Vagina (tissue), 2 donors: ENCODE data around the gene MPPED2. TPM values are rescaled to one million over a fixed set of nuclear protein-coding genes. Genes with fewer than 3 reads are reported as not detected.

Experiments
- DNase-seq, 2 donors: peaks; one replicate each; pipeline ENCODE4 v3.0.0-alpha.2; 2017; ENCODE audit errors: extremely low spot score in 2 of 2
- H3K27ac ChIP-seq: fragments of 200-600 bp; sonication (generic); one replicate; pipeline ENCODE4 v1.5.1; 2019
- H3K27me3 ChIP-seq: fragments of 200-600 bp; sonication (generic); one replicate; pipeline ENCODE4 v1.5.1; 2019
- H3K36me3 ChIP-seq, 2 donors: fragments of 200-600 bp; sonication (generic); one replicate each; pipeline ENCODE4 v1.5.1; 2017 to 2019
- H3K4me1 ChIP-seq: fragments of 200-600 bp; sonication (generic); one replicate; pipeline ENCODE4 v1.5.1; 2019
- H3K4me3 ChIP-seq, 2 donors: fragments of 200-600 bp; sonication (generic); 1 replicate in 1 of 2; 2 replicates in 1 of 2; pipeline ENCODE4 v1.5.1; 2016 to 2019
- H3K9me3 ChIP-seq: fragments of 200-600 bp; sonication (generic); one replicate; pipeline ENCODE4 v1.5.1; 2019
- CTCF ChIP-seq, 3 experiments: fragments of 450-650 bp in 2 of 3; fragments of 200-600 bp in 1 of 3; sonication (generic) in 1 of 3; IDR thresholded peaks; one replicate each; pipeline ENCODE4 v1.5.1; 2017 to 2019; ENCODE audit warnings: antibody characterized with exemption in 3 of 3, mild to moderate bottlenecking in 2 of 3, moderate library complexity in 2 of 3
- POLR2A ChIP-seq, 2 donors: fragments of 450-650 bp; IDR thresholded peaks; one replicate each; pipeline ENCODE4 v1.6.1; 2017; ENCODE audit warnings: antibody characterized with exemption in 2 of 2, mild to moderate bottlenecking in 2 of 2, moderate library complexity in 2 of 2
- POLR2AphosphoS5 ChIP-seq, 2 donors: sonication (generic); formaldehyde crosslinking; IDR thresholded peaks; one replicate each; pipeline ENCODE4 v1.9.0; 2017; ENCODE audit warnings: antibody characterized with exemption in 2 of 2, mild to moderate bottlenecking in 2 of 2, low read depth in 1 of 2; ENCODE audit not compliant: insufficient read depth in 1 of 2
- intact Hi-C: fragments of 100-400 bp; cut with DNase I; formaldehyde crosslinking; loops from one replicate; pipeline ENCODE4 v1.15.1; 2023
- total RNA-seq: library from RNA; depleted of rRNA; stranded (reverse); fragments of >200 nt; gene quantifications from one replicate; pipeline ENCODE4 v1.2.3, GENCODE V29; 2016

The MPPED2 gene
- total RNA-seq, 1 donor from 2014 or later = 4.4 TPM

- intact Hi-C loops = no loop called here
These were observed 149.4 kb downstream of the MPPED2 start for GRCh38 chr11:30436801-30437200.

DNA sequence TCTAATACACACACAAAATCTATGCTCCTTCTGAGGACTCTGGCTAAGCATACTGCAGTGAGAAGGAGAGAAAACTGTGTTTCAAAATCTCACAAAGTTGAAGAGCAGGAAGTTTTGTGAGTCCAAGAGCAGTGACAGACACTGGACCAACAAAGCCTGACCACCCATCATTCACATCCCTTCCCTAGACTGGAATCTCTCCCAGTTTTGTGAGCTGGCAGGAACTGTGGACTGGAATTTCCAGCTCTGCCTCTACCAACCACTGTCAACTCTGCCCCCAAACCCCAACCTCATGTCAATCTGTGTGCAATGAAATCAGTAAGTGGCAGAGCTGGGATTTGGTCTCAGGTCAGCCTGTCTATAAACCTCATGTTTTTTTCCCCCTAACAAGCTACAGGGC, 150.7 kb downstream of the MPPED2 start:
- intact Hi-C loops = no loop called here
- Histone ChIP-seq H3K4me3 (no peak overlapping the region), H3K27me3 (no peaks in the 10 kb centered on the region), H3K36me3 (no peaks in the 10 kb centered on the region), H3K9me3 (no peaks in the 10 kb centered on the region), H3K4me1 (no peaks in the 10 kb centered on the region), H3K27ac (peak overlapping the region; percentile 24)
- TF ChIP-seq CTCF (IDR thresholded peaks at IDR 0.05) (no peak), POLR2A (IDR thresholded peaks at IDR 0.05) (no peak), POLR2AphosphoS5 (IDR thresholded peaks at IDR 0.05; ENCODE audit: insufficient read depth in 1 of 2, low read depth in 1 of 2) (no peak)
- no peak for DNase-seq

More at GRCh38 chr11:30436801-30437200, 149.4 kb downstream of the MPPED2 start:
- no peak for DNase-seq
- no peaks in the 10 kb centered on the region for H3K27me3 ChIP-seq
- no peak overlapping the region for H3K4me3 ChIP-seq
- no peaks in the 10 kb centered on the region for H3K4me1 ChIP-seq
- no peak overlapping the region for H3K27ac ChIP-seq
- TF ChIP-seq CTCF (IDR thresholded peaks at IDR 0.05) (no peak), POLR2A (IDR thresholded peaks at IDR 0.05) (no peak), POLR2AphosphoS5 (IDR thresholded peaks at IDR 0.05; ENCODE audit: insufficient read depth in 1 of 2, low read depth in 1 of 2) (no peak)
- no peaks in the 10 kb centered on the region for H3K36me3 ChIP-seq
- H3K9me3 ChIP-seq = no peaks in the 10 kb centered on the region

DNA sequence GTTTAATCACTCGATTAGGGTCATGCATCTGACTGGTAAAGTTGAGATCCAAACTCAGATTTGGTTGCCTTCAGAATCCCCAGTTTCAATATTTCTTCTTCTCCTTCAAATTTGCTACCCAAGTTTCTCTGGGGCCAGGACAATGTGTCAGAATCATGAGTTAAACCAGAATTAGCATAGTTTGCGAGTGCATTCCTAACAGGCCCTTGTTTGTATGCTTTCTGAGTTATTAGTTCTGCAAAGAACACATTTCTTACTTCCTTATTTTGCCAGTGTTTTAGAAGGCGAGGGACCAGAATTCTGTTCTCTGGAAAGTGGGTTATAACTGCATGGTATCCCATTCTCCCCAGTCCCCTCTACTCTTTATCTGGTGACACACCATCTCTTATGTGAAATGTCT, 151.3 kb downstream of the MPPED2 start:
- no peak overlapping the region for H3K4me3 ChIP-seq
- H3K27ac ChIP-seq = peak overlapping the region; percentile 24
- no peak for DNase-seq
- intact Hi-C loops = no loop called here
- no peaks in the 10 kb centered on the region for H3K4me1 ChIP-seq
- no peaks in the 10 kb centered on the region for H3K36me3 ChIP-seq
- no peaks in the 10 kb centered on the region for H3K27me3 ChIP-seq
- TF ChIP-seq POLR2AphosphoS5 (IDR thresholded peaks at IDR 0.05; ENCODE audit: insufficient read depth in 1 of 2, low read depth in 1 of 2) (no peak), POLR2A (IDR thresholded peaks at IDR 0.05) (no peak), CTCF (IDR thresholded peaks at IDR 0.05) (no peak)
- no peaks in the 10 kb centered on the region for H3K9me3 ChIP-seq

- H3K36me3 ChIP-seq = no peaks in the 10 kb centered on the region
- H3K4me1 ChIP-seq = no peaks in the 10 kb centered on the region
- intact Hi-C loops = no loop called here
- H3K27ac ChIP-seq = no peak overlapping the region
- no peak for DNase-seq
- TF ChIP-seq POLR2AphosphoS5 (IDR thresholded peaks at IDR 0.05; ENCODE audit: insufficient read depth in 1 of 2, low read depth in 1 of 2) = no peak
- no peak for TF ChIP-seq POLR2A (IDR thresholded peaks at IDR 0.05)
- TF ChIP-seq CTCF (IDR thresholded peaks at IDR 0.05) = no peak
- no peaks in the 10 kb centered on the region for H3K9me3 ChIP-seq
- H3K27me3 ChIP-seq = no peaks in the 10 kb centered on the region
- H3K4me3 ChIP-seq = no peak overlapping the region
These were observed 152.3 kb downstream of the MPPED2 start for GRCh38 chr11:30433831-30434230.

DNA sequence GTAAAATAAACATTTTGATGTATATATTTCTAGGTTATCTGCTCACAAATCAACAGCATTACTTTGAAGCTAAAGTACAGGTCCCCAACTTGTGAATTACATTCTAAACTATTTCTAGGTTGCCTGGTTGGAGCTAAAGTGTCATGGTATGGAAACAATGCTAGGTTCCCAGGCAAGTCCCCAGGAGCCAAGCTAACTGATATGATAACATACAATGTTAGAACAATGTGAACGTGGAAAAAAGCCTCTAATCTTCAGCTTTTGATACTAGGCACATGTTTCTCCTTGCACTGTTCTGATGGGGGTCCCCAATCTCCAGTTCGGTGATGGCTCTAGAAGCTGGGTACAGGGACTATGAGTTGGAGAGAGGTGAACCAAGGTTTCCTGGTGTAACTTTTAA, 153.4 kb downstream of the MPPED2 start:
- Histone ChIP-seq H3K4me3 (no peak overlapping the region), H3K27ac (no peak overlapping the region), H3K9me3 (no peaks in the 10 kb centered on the region), H3K36me3 (no peaks in the 10 kb centered on the region), H3K4me1 (no peaks in the 10 kb centered on the region), H3K27me3 (no peaks in the 10 kb centered on the region)
- no peak for DNase-seq
- no peak for TF ChIP-seq POLR2AphosphoS5 (IDR thresholded peaks at IDR 0.05; ENCODE audit: insufficient read depth in 1 of 2, low read depth in 1 of 2)
- no peak for TF ChIP-seq POLR2A (IDR thresholded peaks at IDR 0.05)
- no peak for TF ChIP-seq CTCF (IDR thresholded peaks at IDR 0.05)
- intact Hi-C loops = no loop called here
